SK-N-MC (cell line): ENCODE results near the gene BTLA.

Source experiments
- EZH2 ChIP-seq: fragments of 200-600 bp; sonication (generic); IDR thresholded peaks from one replicate; pipeline ENCODE4 v1.6.1; 2017; ENCODE audit warnings: antibody characterized with exemption
- FOXP2 ChIP-seq: optimal IDR thresholded peaks from 2 replicates; pipeline ENCODE3; 2011; ENCODE audit warnings: mild to moderate bottlenecking, moderate library complexity; ENCODE audit not compliant: insufficient read depth; ENCODE audit errors: extremely low read length, control extremely low read depth
- POLR2AphosphoS5 ChIP-seq: IDR thresholded peaks from 2 replicates; pipeline ENCODE4 v1.6.1; 2012; ENCODE audit warnings: mild to moderate bottlenecking, low read depth, low read length, borderline replicate concordance

GRCh38 chr3:112497897-112498548 lies 1.2 kb downstream of the BTLA start:
- TF ChIP-seq POLR2AphosphoS5 (no peak), EZH2 (no peak), FOXP2 (no peak)
